Tibial artery (tissue), 4 donors: Measurements from ENCODE around the gene ELOVL6.

Experiments used
- DNase-seq, 2 donors: peaks; one replicate each; pipeline ENCODE4 v3.0.0-alpha.2; 2019
- H3K27ac ChIP-seq, 2 donors: fragments of 200-600 bp; sonication (generic) in 1 of 2; 1 replicate in 1 of 2; 2 replicates in 1 of 2; pipeline ENCODE4 v1.5.1; 2018 to 2019; ENCODE audit warnings: mild to moderate bottlenecking in 1 of 2
- H3K27me3 ChIP-seq, 2 donors: fragments of 200-600 bp; sonication (generic) in 1 of 2; one replicate each; pipeline versions ENCODE4 v1.5.1 to v1.6.0; 2016 to 2019
- H3K36me3 ChIP-seq, 3 donors: fragments of 200-600 bp; sonication (generic) in 2 of 3; one replicate each; pipeline ENCODE4 v1.5.1; 2016 to 2019; ENCODE audit warnings: mild to moderate bottlenecking in 2 of 3
- H3K4me1 ChIP-seq, 4 donors: fragments of 200-600 bp; sonication (generic) in 2 of 4; 1 replicate in 3 of 4; 2 replicates in 1 of 4; pipeline ENCODE4 v1.5.1; 2016 to 2019
- H3K4me3 ChIP-seq, 2 donors: fragments of 200-600 bp; sonication (generic) in 1 of 2; 1 replicate in 1 of 2; 2 replicates in 1 of 2; pipeline ENCODE4 v1.5.1; 2018 to 2019; ENCODE audit warnings: mild to moderate bottlenecking in 2 of 2
- H3K9me3 ChIP-seq, 3 donors: fragments of 200-600 bp; sonication (generic) in 1 of 3; one replicate each; pipeline ENCODE4 v1.5.1; 2016 to 2019
- intact Hi-C: fragments of 100-400 bp; cut with DNase I; formaldehyde crosslinking; loops from one replicate; pipeline ENCODE4 v1.15.0; 2023; ENCODE audit warnings: low total_unique reads
- TF ChIP-seq, protein P1 (sequence below), 2 experiments: fragments of 200-600 bp in 1 of 2; fragments of 450-650 bp in 1 of 2; IDR thresholded peaks; one replicate each; pipeline ENCODE4 v1.5.1; 2017 to 2019; ENCODE audit warnings: antibody characterized with exemption in 2 of 2, mild to moderate bottlenecking in 1 of 2, moderate library complexity in 1 of 2

Gene ELOVL6

GRCh38 chr4:110135523-110135922, 62.9 kb downstream of the ELOVL6 start:
- DNase-seq = no peak
- Histone ChIP-seq H3K4me1 (no peaks in the 10 kb centered on the region), H3K27me3 (no peaks in the 10 kb centered on the region), H3K36me3 (no peaks in the 10 kb centered on the region), H3K27ac (no peak overlapping the region), H3K9me3 (no peaks in the 10 kb centered on the region), H3K4me3 (no peak overlapping the region)
- intact Hi-C loops = no loop called here
- TF ChIP-seq, protein P1, sequence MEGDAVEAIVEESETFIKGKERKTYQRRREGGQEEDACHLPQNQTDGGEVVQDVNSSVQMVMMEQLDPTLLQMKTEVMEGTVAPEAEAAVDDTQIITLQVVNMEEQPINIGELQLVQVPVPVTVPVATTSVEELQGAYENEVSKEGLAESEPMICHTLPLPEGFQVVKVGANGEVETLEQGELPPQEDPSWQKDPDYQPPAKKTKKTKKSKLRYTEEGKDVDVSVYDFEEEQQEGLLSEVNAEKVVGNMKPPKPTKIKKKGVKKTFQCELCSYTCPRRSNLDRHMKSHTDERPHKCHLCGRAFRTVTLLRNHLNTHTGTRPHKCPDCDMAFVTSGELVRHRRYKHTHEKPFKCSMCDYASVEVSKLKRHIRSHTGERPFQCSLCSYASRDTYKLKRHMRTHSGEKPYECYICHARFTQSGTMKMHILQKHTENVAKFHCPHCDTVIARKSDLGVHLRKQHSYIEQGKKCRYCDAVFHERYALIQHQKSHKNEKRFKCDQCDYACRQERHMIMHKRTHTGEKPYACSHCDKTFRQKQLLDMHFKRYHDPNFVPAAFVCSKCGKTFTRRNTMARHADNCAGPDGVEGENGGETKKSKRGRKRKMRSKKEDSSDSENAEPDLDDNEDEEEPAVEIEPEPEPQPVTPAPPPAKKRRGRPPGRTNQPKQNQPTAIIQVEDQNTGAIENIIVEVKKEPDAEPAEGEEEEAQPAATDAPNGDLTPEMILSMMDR (IDR thresholded peaks at IDR 0.05) = no peak

DNA sequence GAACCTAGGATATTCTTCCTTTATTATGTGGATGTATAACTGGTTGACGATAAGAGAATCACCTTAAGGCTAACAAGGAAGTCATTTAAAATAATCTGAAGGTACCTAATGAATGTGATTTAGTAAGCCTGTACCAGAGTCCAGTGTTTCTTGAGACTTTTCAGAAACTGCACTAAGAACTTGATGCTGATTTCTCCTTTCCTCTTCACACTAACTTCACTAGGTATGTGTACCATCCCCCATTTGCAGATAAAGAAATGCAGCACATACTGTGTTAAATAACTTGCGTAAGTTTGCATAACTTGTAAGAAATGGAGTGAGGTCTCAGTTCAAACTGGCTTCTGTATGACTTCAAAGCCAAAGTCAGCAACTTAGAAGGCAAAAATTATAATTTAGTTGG, 63.3 kb downstream of the ELOVL6 start:
- TF ChIP-seq, protein P1 (IDR thresholded peaks at IDR 0.05) = no peak
- Histone ChIP-seq H3K4me1 (no peaks in the 10 kb centered on the region), H3K27ac (no peak overlapping the region), H3K4me3 (no peak overlapping the region), H3K27me3 (no peaks in the 10 kb centered on the region), H3K36me3 (no peaks in the 10 kb centered on the region), H3K9me3 (no peaks in the 10 kb centered on the region)
- intact Hi-C loops = no loop called here
- DNase-seq = no peak

DNA sequence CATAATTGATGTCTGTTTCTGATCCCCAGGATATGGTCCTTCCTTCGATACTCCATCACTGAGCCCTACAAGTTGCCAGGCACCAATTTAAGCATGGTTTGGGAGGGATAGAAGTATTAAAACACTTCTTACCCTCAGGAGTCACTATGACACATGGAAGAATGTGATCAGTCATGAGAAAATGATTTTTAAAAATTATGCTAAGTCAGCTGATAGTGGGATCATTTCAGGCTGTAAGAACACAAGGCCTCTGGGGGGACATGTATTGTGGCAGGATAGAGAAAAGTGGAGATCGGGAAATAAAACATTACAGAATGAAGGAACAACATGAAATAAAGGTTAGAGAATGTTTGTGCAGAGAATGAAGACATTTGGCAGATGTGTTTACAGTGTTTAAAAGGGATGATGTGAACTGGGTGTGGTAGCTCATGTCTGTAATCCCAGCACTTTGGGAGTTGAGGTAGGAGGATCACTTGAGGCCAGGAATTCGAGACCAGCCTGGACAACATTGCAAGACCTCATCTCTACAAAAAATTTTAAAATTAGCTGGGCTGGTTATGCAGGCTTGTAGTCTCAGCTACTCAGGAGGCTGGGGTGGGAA, 64.0 kb downstream of the ELOVL6 start:
- TF ChIP-seq, protein P1 (IDR thresholded peaks at IDR 0.05) = no peak
- Histone ChIP-seq H3K4me1 (no peaks in the 10 kb centered on the region), H3K27me3 (no peaks in the 10 kb centered on the region), H3K4me3 (no peak overlapping the region), H3K36me3 (no peaks in the 10 kb centered on the region), H3K27ac (no peak overlapping the region), H3K9me3 (no peaks in the 10 kb centered on the region)
- intact Hi-C loops = no loop called here
- no peak for DNase-seq

- Histone ChIP-seq H3K27me3 (no peaks in the 10 kb centered on the region), H3K36me3 (no peaks in the 10 kb centered on the region), H3K4me3 (no peak overlapping the region), H3K4me1 (no peaks in the 10 kb centered on the region), H3K9me3 (no peaks in the 10 kb centered on the region), H3K27ac (no peak overlapping the region)
- intact Hi-C loops = no loop called here
- TF ChIP-seq, protein P1 (IDR thresholded peaks at IDR 0.05) = no peak
- DNase-seq = no peak
Observed at GRCh38 chr4:110132816-110133719, 65.3 kb downstream of the ELOVL6 start.

DNA sequence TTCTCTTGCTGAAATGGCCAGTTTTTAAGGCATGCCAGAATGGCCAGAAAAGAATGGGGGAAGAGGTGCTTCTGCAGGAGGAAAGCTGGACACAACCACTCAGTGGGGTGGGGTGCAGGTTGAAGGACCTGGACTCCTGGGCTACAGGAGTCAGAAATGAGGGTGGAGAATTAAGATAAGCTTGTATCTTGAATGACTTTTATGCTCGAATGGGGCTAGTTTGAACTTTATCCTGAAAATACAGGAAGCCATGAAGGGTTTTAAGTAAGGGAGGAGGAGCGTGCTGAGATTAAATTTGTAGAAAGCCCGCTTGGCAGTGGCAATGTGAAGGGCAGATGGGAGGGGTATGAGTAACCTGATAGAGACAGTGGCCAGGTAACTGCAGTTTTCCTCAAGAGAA, 66.5 kb downstream of the ELOVL6 start:
- no peak for DNase-seq
- Histone ChIP-seq H3K27ac (no peak overlapping the region), H3K4me1 (no peaks in the 10 kb centered on the region), H3K36me3 (no peaks in the 10 kb centered on the region), H3K4me3 (no peak overlapping the region), H3K27me3 (no peaks in the 10 kb centered on the region), H3K9me3 (no peaks in the 10 kb centered on the region)
- TF ChIP-seq, protein P1 (IDR thresholded peaks at IDR 0.05) = no peak
- intact Hi-C loops = no loop called here
